Brain pericyte (primary cell): Measurements from ENCODE around the gene CSTB.
A peak's percentile ranks its signal among the peaks of the same experiment; 100 is the strongest.

ENCODE experiments used
- DNase-seq: peaks from one replicate; pipeline ENCODE4 v3.0.0-alpha.2; 2012; ENCODE audit warnings: low read depth, low spot score

CSTB gene

GRCh38 chr21:43790010-43790524 lies 14.0 kb upstream of the CSTB start:
- no peak for DNase-seq

GRCh38 chr21:43789276-43790009 lies 13.3 kb upstream of the CSTB start, which contains the start of gene RRP1:
RRP1 (plus strand) TSS chr21:43789577; CDS start chr21:43789630, 53 bp downstream.
- DNase-seq: peak; percentile 60

- DNase-seq: no peak
Observed at GRCh38 chr21:43786807-43787440, 10.8 kb upstream of the CSTB start.

GRCh38 chr21:43786300-43786806 lies 10.2 kb upstream of the CSTB start:
- no peak for DNase-seq

- DNase-seq: no peak
Observed at GRCh38 chr21:43785134-43785533, 9.0 kb upstream of the CSTB start.

- no peak for DNase-seq
Observed at GRCh38 chr21:43783098-43783700, 7.1 kb upstream of the CSTB start.

GRCh38 chr21:43782431-43783097 lies 6.5 kb upstream of the CSTB start:
- no peak for DNase-seq

- DNase-seq: no peak
Observed at GRCh38 chr21:43781846-43782245, 5.7 kb upstream of the CSTB start.

GRCh38 chr21:43779660-43780059 lies 3.6 kb upstream of the CSTB start:
- no peak for DNase-seq

- no peak for DNase-seq
Observed at GRCh38 chr21:43778469-43779335, 2.6 kb upstream of the CSTB start.

GRCh38 chr21:43777953-43778352 lies 1.8 kb upstream of the CSTB start:
- no peak for DNase-seq

- no peak for DNase-seq
Observed at GRCh38 chr21:43775190-43775589, 918 bp downstream of the CSTB start.

- no peak for DNase-seq
Observed at GRCh38 chr21:43774163-43774562, 1.9 kb downstream of the CSTB start.

GRCh38 chr21:43772425-43772821 lies 3.7 kb downstream of the CSTB start:
- no peak for DNase-seq

- no peak for DNase-seq
Observed at GRCh38 chr21:43771698-43772424, 4.2 kb downstream of the CSTB start.

GRCh38 chr21:43771199-43771675 lies 4.9 kb downstream of the CSTB start:
- DNase-seq: no peak

GRCh38 chr21:43770066-43770655 lies 5.9 kb downstream of the CSTB start:
- DNase-seq: no peak

- no peak for DNase-seq
Observed at GRCh38 chr21:43769325-43769958, 6.7 kb downstream of the CSTB start.

- no peak for DNase-seq
Observed at GRCh38 chr21:43768868-43769167, 7.3 kb downstream of the CSTB start.
